Measurements from ENCODE around the gene MRPL43. TPM values are rescaled to one million over a fixed set of nuclear protein-coding genes. Genes with fewer than 3 reads are reported as not detected.

Gene MRPL43
- total RNA-seq, 1 experiment from 2014 or later = 91.3 TPM

DNA sequence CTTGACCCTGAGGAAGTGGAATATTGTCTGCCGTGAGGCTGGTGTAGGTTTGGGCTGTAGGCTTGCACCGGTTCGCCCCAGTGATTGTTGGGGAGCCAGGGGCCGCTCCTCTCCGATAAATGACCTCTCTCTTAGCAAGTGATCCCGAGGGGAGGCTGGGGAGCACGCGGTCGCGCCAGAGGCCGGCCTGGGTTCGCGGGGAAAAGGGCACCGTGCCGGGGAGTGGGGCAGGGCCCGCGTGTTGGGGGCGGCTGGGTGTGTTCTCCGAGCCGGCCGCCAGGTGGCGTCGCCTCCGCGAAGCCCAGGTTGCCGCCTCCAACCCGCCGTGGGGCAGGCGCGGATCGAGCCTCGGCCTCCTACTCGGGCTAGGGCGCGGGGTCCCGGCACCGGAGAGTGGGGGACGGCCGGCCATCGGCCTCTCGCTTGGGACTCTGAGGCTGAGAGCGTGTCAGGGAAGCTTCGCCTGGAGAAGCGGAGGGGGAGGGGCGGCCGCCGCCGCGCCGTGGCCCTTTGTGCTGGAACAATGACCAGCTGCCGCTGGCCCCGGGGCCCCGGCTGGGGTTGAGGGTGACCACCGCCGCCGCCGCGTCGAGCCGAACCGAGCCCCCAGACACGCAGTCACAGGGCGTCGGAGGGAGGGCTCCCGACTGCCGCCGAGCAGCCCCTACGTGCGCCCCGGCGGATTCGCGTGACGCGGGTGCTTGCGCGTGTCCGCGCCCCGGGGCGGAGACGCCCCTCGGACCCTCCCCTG, 11.9 kb upstream of the MRPL43 start:
- POLR2A ChIA-PET = interaction anchor here (1.8 to 3.4 kb wide), 2 partner anchors 9 to 15 kb away, joined by 5 to 14 read pairs; no protein-coding TSS in a partner anchor
- Mint-ChIP-seq H3K27me3 (ENCODE audit: low read depth) (no peaks in the 10 kb centered on the region), H3K4me1 (peaks cover 32% of the 10 kb centered on the region), H3K36me3 (peaks cover 9% of the 10 kb centered on the region), H3K27ac (peak overlapping the region; percentile 95), H3K9me3 (no peaks in the 10 kb centered on the region), H3K4me3 (peak overlapping the region; percentile 83)
- ATAC-seq (peak; percentile 4), DNase-seq (ENCODE audit: low spot score) (peak; percentile 73)
- CTCF ChIA-PET = interaction anchor here (0.6 to 13.4 kb wide), 15 partner anchors 10 to 400 kb away, joined by 3 to 277 read pairs (median 4); partner anchors contain the start of genes PDZD7, SEMA4G and SFXN3
- TF ChIP-seq EMX1 (CRISPR knock-in tag; IDR thresholded peaks at IDR 0.05) (no peak), ZNF317 (CRISPR knock-in tag; IDR thresholded peaks at IDR 0.05; ENCODE audit: borderline replicate concordance, low read depth) (0 out of 2 replicates have a peak, but pooled peaks have one; percentile 20), TEAD1 (CRISPR knock-in tag; IDR thresholded peaks at IDR 0.05) (peak; percentile 46; the same call in 1 of the 2 replicates), HMGXB4 (CRISPR knock-in tag; IDR thresholded peaks at IDR 0.05) (peak; percentile 100), MYBL2 (CRISPR knock-in tag; IDR thresholded peaks at IDR 0.05) (no peak), ELF4 (CRISPR knock-in tag; IDR thresholded peaks at IDR 0.05; ENCODE audit: low read depth) (peak; percentile 61; the same call in 1 of the 2 replicates), ZNF232 (CRISPR knock-in tag; IDR thresholded peaks at IDR 0.05) (peak; percentile 15; the same call in 1 of the 2 replicates), ZBTB21 (CRISPR knock-in tag; IDR thresholded peaks at IDR 0.05; ENCODE audit: borderline replicate concordance) (0 out of 2 replicates have a peak, but pooled peaks have one; percentile 72), ZNF138 (CRISPR knock-in tag; conservative IDR thresholded peaks at IDR 0.05) (0 out of 2 replicates have a peak, but pooled peaks have one; percentile 71), CREM (CRISPR knock-in tag; IDR thresholded peaks at IDR 0.05) (peak; percentile 53; the same call in 1 of the 2 replicates), CREB1 (CRISPR knock-in tag; IDR thresholded peaks at IDR 0.05) (peak; percentile 29; the same call in 1 of the 2 replicates), SP1 (CRISPR knock-in tag; conservative IDR thresholded peaks at IDR 0.05) (peak; percentile 30), KAT7 (CRISPR knock-in tag; IDR thresholded peaks at IDR 0.05; ENCODE audit: borderline replicate concordance) (peak; percentile 56; the same call in 1 of the 2 replicates), ETV6 (CRISPR knock-in tag; IDR thresholded peaks at IDR 0.05) (0 out of 2 replicates have a peak, but pooled peaks have one; percentile 8)
- TF ChIP-seq, protein P1, sequence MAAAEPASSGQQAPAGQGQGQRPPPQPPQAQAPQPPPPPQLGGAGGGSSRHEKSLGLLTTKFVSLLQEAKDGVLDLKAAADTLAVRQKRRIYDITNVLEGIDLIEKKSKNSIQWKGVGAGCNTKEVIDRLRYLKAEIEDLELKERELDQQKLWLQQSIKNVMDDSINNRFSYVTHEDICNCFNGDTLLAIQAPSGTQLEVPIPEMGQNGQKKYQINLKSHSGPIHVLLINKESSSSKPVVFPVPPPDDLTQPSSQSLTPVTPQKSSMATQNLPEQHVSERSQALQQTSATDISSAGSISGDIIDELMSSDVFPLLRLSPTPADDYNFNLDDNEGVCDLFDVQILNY (CRISPR knock-in tag; IDR thresholded peaks at IDR 0.05) = peak; percentile 65
- TF ChIP-seq, protein P2, sequence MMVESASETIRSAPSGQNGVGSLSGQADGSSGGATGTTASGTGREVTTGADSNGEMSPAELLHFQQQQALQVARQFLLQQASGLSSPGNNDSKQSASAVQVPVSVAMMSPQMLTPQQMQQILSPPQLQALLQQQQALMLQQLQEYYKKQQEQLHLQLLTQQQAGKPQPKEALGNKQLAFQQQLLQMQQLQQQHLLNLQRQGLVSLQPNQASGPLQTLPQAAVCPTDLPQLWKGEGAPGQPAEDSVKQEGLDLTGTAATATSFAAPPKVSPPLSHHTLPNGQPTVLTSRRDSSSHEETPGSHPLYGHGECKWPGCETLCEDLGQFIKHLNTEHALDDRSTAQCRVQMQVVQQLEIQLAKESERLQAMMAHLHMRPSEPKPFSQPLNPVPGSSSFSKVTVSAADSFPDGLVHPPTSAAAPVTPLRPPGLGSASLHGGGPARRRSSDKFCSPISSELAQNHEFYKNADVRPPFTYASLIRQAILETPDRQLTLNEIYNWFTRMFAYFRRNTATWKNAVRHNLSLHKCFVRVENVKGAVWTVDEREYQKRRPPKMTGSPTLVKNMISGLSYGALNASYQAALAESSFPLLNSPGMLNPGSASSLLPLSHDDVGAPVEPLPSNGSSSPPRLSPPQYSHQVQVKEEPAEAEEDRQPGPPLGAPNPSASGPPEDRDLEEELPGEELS (CRISPR knock-in tag; IDR thresholded peaks at IDR 0.05) = no peak; the same call in 1 of the 2 replicates
- TF ChIP-seq, protein P3, sequence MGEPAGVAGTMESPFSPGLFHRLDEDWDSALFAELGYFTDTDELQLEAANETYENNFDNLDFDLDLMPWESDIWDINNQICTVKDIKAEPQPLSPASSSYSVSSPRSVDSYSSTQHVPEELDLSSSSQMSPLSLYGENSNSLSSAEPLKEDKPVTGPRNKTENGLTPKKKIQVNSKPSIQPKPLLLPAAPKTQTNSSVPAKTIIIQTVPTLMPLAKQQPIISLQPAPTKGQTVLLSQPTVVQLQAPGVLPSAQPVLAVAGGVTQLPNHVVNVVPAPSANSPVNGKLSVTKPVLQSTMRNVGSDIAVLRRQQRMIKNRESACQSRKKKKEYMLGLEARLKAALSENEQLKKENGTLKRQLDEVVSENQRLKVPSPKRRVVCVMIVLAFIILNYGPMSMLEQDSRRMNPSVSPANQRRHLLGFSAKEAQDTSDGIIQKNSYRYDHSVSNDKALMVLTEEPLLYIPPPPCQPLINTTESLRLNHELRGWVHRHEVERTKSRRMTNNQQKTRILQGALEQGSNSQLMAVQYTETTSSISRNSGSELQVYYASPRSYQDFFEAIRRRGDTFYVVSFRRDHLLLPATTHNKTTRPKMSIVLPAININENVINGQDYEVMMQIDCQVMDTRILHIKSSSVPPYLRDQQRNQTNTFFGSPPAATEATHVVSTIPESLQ (CRISPR knock-in tag; IDR thresholded peaks at IDR 0.05) = no peak
- TF ChIP-seq, protein P4, sequence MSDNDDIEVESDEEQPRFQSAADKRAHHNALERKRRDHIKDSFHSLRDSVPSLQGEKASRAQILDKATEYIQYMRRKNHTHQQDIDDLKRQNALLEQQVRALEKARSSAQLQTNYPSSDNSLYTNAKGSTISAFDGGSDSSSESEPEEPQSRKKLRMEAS (CRISPR knock-in tag; IDR thresholded peaks at IDR 0.05) = peak; percentile 69
- TF ChIP-seq, protein P5, sequence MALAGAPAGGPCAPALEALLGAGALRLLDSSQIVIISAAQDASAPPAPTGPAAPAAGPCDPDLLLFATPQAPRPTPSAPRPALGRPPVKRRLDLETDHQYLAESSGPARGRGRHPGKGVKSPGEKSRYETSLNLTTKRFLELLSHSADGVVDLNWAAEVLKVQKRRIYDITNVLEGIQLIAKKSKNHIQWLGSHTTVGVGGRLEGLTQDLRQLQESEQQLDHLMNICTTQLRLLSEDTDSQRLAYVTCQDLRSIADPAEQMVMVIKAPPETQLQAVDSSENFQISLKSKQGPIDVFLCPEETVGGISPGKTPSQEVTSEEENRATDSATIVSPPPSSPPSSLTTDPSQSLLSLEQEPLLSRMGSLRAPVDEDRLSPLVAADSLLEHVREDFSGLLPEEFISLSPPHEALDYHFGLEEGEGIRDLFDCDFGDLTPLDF (CRISPR knock-in tag; IDR thresholded peaks at IDR 0.05) = 0 out of 2 replicates have a peak, but pooled peaks have one; percentile 41
- TF ChIP-seq, protein P6, sequence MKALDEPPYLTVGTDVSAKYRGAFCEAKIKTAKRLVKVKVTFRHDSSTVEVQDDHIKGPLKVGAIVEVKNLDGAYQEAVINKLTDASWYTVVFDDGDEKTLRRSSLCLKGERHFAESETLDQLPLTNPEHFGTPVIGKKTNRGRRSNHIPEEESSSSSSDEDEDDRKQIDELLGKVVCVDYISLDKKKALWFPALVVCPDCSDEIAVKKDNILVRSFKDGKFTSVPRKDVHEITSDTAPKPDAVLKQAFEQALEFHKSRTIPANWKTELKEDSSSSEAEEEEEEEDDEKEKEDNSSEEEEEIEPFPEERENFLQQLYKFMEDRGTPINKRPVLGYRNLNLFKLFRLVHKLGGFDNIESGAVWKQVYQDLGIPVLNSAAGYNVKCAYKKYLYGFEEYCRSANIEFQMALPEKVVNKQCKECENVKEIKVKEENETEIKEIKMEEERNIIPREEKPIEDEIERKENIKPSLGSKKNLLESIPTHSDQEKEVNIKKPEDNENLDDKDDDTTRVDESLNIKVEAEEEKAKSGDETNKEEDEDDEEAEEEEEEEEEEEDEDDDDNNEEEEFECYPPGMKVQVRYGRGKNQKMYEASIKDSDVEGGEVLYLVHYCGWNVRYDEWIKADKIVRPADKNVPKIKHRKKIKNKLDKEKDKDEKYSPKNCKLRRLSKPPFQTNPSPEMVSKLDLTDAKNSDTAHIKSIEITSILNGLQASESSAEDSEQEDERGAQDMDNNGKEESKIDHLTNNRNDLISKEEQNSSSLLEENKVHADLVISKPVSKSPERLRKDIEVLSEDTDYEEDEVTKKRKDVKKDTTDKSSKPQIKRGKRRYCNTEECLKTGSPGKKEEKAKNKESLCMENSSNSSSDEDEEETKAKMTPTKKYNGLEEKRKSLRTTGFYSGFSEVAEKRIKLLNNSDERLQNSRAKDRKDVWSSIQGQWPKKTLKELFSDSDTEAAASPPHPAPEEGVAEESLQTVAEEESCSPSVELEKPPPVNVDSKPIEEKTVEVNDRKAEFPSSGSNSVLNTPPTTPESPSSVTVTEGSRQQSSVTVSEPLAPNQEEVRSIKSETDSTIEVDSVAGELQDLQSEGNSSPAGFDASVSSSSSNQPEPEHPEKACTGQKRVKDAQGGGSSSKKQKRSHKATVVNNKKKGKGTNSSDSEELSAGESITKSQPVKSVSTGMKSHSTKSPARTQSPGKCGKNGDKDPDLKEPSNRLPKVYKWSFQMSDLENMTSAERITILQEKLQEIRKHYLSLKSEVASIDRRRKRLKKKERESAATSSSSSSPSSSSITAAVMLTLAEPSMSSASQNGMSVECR (CRISPR knock-in tag; IDR thresholded peaks at IDR 0.05; ENCODE audit: borderline replicate concordance) = peak; percentile 39; the same call in 1 of the 2 replicates
- TF ChIP-seq, protein P7, sequence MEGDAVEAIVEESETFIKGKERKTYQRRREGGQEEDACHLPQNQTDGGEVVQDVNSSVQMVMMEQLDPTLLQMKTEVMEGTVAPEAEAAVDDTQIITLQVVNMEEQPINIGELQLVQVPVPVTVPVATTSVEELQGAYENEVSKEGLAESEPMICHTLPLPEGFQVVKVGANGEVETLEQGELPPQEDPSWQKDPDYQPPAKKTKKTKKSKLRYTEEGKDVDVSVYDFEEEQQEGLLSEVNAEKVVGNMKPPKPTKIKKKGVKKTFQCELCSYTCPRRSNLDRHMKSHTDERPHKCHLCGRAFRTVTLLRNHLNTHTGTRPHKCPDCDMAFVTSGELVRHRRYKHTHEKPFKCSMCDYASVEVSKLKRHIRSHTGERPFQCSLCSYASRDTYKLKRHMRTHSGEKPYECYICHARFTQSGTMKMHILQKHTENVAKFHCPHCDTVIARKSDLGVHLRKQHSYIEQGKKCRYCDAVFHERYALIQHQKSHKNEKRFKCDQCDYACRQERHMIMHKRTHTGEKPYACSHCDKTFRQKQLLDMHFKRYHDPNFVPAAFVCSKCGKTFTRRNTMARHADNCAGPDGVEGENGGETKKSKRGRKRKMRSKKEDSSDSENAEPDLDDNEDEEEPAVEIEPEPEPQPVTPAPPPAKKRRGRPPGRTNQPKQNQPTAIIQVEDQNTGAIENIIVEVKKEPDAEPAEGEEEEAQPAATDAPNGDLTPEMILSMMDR (IDR thresholded peaks at IDR 0.05) = peak; percentile 97
